ENCODE results near the gene ZMYND19.
"Not testable (repeated sequence)": the region's sequence is repeated elsewhere in the genome, so short reads cannot be mapped to it uniquely, and the experiment has no call there.

Gene ZMYND19

DNA sequence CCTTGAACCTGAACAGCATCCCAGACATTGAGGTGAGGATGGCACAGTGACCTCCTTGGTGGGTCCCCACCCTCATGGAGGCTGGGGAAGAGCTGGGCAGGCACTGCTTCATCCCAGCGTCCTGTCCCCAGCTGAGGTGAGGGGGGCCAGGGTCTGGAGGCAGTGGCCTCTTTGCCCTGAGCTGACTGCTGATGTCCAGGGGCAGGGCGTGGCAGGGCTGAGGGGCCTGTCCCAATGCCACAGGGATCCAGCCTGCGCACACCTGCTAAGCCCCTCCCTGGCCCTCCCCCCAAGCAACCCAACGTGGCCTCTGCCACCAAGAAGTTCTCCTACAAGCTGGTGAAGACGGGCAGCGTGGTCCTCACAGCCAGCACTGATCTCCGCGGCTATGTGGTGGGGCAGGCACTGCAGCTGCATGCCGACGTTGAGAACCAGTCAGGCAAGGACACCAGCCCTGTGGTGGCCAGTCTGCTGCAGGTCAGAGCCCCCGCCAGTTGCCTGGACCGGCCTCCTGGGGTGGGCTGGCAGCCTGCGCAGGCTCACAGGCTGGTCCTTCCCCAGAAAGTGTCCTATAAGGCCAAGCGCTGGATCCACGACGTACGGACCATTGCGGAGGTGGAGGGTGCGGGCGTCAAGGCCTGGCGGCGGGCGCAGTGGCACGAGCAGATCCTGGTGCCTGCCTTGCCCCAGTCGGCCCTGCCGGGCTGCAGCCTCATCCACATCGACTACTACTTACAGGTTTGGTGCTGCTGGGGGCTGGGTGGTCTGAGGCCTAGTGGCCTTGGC is 23.6 kb upstream of the ZMYND19 start:
- DNase-seq, result no peak

DNA sequence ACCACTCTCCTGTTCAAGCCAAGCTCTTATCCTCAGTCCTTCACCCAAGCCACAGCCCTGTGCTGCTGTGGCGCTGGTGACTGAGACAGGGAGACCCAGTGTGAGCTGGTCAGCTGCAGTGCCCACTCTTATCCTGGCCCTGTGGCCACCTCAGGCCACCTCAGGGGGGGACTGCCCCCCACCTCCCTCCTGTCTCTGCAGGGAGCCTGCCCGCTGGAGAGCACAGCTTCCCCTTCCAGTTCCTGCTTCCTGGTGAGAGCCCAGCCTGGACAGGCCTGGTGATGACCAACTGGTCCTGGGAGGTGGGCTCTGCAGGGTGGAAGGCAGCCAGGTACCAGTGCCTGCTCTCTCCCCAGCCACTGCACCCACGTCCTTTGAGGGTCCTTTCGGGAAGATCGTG is 22.9 kb upstream of the ZMYND19 start:
- no peak for DNase-seq

DNA sequence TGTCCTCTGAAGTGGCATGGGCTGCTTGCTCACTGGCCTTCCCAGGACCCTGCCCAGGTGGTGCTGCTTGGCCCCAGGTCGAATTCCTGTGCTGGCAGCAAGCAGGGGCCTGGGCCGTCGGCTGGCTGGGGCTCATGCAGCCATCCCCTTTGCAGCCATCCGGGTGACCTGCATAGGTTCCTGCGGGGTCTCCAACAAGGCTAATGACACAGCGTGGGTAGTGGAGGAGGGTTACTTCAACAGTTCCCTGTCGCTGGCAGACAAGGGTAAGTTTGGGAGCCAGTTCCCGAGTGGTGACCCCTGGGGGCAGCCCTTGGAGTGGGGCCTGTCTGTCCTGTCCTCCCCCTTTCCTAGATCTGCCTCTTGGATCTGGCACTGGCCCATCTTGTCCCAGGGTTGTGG is 22.4 kb upstream of the ZMYND19 start:
- DNase-seq, result no peak

DNA sequence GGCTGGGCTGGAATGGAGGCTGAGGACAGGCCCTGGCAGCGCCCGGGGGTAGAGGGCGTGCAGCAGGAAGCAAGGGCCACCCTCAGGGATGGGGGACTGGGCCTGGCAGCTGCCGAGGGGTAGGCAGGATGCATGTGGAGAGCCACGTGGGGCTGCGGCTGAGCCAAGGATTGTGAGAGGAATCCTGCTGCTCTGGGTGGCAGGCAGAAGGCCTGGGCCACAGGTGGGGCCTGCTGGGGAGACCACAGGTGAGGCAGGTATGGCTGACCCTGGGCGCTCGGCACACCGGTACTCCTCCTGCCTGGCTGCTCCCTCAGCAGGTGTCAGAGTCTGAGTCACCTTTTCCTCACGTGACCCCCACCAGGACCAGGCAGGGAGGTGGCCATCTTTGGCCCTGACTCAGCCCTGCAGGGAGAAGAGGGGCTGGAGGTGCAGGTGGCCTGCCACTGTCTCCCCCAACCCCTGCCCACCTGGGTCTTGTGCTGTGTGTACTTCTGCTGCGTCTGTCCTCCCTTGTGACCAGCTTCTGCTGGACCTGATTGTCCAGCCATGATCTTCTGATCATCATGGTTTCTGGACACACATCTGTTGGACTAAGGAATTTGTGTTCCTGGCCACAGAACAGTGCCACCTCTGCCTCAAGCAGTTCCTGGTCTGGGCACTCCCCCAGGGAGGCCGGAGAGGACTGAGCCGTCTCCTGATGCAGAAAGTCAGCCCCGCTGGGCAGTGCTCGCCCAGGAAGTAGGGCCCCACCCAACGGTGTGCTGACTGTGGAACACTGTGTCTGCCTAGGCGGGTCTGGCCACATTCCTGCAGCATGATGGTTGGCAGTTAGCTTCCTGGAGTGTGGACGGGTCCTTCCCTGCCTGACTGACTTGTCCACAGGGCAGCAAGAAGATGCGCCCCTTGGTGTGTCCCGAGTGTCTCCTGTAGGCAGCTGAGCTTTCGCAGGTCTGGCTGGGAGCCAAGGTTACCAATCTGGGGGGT is 21.6 kb upstream of the ZMYND19 start:
- DNase-seq, result no peak

DNA sequence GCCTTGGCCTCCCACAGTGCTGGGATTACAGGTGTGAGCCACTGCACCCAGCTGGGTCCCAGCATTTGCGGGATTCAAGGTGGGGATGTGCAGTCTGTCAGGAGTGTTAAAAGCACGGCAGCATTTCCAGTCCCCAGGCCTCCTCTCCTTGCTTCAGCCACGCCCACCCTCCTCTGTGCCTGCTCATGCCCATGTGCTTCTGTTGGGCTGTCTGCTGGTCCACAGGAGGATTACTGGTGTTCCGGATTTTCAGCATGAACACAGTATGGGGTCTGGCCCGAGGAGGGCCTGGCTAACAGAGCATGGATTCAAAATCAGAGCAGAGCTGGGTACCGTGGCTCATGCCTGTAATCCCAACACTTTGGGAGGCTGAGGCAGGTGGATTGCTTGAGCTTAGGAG is 20.6 kb upstream of the ZMYND19 start:
- no peak for DNase-seq

DNA sequence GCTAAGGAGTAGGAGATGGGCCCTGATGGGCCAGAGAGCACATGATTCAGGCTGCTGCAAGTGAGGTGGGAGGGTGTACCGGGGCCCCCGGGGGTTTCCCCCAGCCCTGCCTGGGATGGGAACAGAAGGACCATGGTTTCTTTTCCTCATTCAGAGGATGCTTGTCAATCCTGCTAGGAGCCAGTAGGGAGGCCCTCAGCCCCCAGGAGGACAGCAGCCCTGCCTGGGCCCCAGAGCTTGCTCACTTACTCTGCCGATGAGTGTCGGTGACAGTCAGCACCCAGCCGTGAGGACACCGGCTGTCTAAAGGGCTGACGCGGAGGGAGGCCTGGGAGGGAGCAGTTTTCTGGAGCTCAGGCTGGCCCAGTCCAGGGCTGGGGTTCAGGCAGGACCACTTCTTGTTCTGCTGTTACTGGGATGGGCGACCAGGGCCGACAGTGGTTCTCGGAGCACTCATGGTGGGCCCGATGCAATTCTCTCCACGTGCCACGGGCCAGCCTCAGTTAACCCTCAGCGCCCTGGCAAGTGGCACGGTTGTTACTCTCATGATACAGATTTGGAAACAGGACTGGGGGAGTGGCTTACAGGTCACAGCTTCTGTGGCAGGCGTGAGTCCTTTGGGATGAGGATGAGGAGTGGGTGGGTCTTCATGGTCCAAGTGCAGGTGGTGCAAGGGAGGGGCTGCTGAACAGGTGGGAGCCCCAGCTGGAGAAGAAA is 17.0 kb upstream of the ZMYND19 start:
- no peak for DNase-seq

DNA sequence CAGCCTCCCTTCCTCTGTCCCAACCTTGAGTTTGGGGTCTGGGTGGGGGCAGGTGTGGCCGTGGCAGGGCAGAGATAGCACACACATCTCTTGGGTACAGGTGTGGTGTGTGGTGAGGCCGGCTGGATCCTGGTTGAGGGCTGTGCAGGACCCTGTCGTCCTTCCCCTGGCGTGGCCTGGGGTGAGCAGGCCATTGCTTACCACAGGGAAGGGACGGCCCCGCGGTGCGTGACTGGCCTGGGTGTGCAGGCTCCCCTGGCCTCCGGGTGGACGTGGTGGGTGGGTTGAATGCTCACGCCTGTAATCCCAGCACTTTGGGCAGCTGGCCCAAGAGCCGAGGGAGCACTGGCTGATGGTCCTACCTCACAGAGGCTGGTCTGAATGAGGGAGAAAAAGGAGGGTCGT is 16.4 kb upstream of the ZMYND19 start:
- no peak for DNase-seq

DNA sequence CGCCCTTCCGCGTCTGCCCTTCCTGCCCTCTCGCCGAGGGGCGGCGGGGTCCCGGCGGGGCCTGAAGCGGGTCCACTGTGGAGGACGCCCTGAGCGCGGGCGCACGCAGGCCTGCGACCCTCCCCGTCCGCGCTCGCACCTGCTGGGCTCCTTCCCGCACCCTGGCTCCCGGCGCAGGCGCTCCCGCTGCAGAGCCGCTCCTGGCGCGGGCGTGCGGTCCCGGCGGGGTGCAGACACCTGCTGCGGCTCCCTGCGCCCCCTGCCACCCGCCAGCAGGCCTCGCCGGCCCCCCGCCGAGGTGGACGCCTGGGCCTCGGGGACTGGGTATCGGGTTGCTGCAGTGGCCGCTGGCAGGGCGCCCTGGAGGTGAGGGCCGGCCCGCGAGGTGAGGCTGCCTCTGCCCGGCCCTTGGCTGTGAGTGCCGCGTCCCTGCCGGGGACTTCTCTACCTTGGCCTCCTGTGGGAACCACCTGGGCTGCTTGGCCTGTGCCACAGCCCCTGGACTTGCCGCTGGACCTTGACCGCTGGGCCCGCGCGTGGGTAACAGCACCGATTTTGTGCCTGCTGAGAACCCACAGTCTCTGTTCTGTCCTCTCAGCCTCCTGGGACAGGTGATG is 15.8 kb upstream of the ZMYND19 start:
- DNase-seq, result no peak

DNA sequence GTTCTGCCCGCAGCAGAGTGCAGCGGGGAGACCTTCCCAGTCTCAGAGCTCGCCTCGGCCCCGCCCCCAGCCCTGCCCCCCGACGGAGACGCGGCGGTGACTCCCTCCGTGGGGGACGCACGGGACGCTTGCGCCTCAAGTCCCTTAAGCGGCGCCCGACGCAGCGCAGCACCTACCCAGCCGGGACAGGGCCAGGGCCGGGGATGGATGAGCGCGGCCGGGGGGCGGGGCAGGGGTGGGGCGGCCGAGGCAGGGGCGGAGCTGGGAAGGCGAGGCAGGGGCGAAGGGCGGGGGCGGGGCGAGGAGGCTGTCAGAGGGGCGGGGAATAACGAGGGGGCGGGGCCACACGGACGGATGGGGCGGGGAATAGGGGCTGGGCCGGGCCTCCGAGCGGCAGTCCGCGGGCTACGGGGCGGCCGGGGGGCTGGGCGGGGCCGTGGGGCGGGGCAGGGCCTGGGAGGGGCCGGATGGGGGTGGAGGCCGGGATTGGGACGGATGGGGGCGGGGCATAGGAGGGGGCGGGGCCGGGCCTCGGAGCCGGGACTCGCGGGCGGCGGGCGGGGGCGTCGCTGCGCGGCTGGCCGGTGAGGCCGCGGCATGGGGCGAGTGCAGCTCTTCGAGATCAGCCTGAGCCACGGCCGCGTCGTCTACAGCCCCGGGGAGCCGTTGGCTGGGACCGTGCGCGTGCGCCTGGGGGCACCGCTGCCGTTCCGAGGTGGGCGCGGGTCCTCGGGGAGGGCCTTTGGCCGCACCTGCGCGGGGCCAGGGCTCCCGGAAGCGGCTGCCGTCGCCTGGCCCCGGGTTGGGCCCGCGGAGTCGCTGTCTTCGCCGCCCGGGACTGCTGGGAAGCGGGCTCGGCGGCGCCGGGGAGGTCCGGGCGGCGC is 15.1 kb upstream of the ZMYND19 start, which contains the start of gene ARRDC1:
Gene ARRDC1, plus strand, starts transcription at position 566 of the 884 bp plus-strand sequence. Its CDS starts 32 bp downstream, at position 598.
- peak; percentile 94 for DNase-seq

DNA sequence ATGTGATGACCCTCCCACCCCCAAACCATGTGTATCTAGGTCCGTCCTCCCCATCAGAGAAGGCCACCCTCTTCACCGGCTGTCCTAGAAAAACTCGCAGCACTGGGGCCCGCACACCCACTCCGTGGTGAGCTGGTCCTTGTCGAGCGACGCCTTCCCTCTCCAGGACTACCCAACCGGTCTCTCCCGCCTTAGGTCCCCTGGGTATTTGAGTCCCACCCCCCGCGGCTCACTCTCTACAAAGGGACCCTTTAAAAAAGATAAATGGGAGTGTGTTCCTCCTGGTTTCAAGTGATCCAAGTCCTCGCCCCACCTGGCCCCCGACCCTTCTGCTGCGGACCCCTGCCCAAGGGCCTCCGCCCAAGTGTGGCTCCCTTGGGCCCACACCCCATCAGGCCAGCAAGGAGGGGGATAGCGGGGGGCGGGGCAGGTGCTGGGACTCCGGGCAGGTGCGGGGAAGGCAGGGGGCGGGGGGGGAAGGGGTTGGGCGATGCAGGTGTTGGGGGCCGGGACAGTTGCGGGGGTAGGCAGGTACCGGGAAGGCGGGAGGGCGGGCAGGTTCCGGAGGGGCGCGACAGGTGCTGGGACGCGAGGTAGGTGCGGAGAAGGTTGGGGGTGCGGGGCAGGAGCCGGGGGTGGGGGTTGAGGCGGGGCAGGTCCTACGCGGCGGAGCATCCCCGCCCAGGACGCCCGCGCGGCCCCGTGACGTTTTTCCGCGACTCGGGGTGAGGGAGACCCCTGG is 14.2 kb upstream of the ZMYND19 start:
- no peak for DNase-seq

DNA sequence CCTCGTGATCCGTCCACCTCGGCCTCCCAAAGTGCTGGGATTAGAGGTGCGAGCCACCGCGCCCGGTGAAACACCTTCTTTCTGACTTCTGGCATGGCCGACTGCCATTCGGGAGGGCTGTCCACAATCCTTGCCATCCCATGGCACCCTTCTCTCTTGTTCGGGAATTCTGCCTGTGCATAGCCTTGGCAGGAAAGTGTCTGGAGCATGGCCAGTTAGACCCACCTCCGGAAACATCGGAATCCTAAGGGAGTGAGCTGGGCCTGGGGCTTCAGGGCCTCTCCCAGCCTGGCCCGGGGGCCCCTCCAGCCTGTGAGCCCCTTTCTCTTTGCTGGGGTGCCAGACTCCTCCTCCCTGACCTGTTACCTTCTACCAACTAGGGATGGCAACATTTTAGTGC is 13.6 kb upstream of the ZMYND19 start:
- no peak for DNase-seq

DNA sequence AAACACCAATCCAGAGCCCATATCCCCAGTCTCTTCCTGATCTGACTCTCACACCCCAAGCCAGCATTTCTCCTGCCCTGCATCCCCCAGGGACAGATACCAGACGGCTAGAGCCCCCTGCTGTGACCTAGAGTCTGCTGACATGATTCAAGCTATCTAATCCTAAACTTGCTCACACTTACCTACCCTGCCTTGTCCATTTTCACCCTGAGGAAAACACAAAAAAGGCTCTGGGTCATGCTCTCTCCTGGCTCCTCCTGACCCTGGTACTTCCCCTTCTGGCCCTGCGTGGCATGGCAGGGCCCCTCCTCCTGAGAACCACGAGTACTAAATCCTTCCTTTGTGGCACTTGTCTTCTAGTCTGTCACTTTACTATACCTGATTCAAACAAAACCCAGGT is 12.3 kb upstream of the ZMYND19 start:
- no peak for DNase-seq

DNA sequence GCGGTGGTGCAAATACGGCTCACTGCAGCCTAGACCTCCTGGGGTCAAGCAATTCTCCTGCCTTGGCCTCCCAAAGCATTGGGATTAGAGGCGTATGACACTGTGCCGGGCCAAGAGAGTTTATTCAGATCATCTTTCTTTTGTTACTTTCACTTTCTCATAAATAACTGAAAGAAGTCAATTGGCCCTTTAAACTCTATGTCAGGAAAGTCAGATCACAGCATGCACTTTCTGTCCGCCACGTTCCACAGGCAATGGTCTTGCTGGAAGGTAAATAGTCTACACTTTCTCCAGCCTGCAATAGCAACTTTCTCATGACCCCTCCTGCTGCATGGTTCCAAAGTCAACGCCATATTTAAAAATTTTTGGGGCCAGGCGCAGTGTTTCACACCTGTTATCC is 8.6 kb upstream of the ZMYND19 start:
- no peak for DNase-seq

DNA sequence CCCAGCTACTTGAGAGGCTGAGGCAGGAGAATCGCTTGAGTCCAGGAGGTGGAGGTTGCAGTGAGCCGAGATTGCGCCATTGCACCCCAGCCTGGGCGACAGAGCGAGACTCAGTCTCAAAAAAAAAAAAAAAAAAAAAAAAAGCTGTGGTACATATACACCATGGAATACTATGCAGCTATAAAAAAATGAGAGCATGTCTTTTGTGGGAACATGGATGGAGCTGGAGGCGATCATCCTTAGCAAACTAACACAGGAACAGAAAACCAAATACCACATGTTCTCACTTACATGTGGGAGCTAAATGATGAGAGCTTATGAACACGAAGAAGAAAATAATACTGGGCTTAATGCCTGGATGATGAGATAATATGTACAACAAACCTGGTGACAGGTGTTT is 6.3 kb upstream of the ZMYND19 start:
- DNase-seq, result not testable (repeated sequence)

DNA sequence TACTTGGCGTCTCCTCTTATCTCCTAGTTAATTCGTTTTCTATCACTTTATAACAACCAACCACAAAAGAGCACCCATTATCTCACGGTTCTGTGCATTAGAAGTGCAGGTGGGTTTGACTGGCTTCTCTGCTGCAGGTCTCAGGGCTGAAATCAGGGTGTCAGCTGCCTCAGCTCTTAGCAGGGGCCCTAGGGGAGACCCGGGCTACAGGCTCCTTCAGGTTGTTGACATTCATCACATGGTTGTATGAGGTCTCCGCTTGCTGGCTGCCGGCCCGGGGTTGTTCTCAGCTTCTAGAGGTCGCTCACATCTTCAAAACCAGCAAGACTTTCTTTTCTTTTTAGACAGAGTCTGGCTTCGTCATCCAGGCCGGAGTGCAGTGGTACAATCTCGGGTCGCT is 2.9 kb upstream of the ZMYND19 start:
- DNase-seq, result no peak

DNA sequence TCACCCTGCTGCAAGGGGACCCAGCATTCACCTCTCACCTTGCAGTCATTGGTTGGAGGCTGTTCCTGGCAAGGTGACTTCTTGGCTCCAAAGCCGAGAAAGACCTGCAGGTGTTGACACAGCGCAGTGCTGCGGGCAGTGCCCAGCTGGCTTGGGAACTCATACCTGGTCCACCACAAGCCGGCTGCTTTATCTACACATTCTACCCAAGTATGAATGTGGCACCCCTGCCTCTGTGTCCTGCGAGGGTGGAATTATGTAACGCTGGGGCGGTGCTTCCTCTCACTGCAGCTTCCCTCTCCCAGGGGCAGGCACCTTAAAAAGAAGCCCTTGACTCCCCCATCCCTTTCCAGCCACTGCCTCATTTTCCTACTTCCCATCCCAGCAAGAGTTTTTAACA is 2.5 kb upstream of the ZMYND19 start:
- DNase-seq, result no peak

DNA sequence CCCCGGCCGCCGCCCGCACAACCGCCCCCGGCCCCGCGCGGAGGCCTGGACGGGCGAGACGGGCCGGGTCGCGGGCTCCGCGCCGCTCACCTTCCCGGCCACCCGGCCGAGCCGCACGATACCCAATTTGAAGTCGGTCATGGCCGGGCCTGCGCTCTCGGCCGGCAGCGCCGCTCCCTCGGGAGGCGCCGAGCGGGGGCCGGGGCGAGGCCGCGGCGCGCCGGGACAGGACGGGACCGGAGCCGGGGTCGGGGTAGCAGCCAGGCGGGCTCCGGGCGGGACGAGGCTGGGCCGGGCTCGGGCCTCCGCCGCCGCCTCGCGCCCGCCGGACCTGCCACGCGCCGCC is 216 bp downstream of the ZMYND19 start:
- DNase-seq, result no peak

DNA sequence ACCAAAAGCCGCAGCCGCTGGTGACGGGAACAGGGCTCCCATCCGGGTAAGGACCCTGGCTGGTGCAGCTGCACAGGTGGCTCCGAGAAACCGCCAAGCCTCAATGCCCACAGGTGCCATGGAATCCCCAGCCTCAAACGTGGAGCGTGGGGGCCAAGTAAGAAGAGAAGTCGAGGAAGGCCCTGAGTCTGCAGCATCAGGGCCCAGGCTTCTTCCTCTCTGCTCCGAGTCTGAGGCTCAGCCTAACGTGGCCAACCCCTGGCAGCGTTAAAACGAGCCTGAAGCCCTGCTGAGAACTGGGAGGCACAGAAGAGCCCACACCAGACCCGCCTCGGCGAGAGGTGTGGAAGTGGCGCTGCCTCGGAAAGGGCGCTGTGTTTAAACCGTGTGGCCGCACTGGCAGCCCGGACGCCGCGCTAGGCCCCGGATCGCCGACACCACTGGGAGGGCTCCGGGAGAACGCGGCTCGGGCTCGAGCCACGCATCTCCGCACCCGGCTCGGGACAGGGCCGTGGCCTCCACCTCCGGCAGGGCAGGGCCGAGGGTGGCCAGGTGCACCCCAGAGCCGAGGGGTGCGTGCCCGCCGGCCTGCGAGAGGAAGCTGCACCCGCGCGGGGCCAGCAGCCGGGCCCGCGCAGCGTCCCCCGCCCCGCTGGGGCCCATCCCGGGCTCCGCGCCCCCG is 730 bp downstream of the ZMYND19 start:
- no peak for DNase-seq

DNA sequence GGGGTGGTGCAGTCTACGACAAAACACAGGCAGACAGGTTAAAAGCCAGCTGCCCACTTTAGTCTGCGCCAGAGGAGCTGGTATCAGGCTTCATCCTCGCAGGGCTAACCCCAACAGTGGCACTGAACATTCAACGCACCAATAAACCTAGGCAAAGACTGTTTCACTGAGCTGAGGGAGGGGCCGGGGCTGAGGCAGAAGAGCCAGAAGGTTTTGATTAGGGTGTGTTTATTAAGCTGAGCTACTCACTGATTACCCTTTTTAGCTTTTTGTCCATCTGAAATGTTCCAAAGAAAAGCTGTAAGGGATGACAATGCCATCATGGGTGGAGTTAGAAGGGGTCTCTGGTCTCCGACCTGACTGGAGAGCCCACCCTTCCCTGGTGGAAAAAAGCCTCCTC is 1.4 kb downstream of the ZMYND19 start:
- DNase-seq, result no peak

DNA sequence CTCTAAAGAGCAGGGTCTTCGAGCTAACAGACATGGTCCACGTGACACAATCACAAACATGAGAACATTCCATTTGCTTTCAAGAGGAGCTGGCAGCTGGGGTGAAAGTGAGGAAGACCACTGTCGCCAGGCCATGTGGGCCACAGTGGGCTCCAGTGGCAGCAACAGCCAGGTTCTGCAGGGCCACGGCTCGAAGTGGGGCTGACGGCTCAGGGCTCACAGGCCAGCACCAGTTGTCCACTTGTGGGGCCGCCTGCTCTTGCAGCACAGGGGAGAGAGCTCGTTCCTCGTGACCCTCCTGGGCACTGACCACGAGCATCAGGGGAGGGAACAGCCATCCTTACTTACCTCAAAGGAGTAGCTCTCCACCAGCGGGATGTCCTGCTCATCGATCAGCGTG is 2.0 kb downstream of the ZMYND19 start:
- DNase-seq, result no peak

DNA sequence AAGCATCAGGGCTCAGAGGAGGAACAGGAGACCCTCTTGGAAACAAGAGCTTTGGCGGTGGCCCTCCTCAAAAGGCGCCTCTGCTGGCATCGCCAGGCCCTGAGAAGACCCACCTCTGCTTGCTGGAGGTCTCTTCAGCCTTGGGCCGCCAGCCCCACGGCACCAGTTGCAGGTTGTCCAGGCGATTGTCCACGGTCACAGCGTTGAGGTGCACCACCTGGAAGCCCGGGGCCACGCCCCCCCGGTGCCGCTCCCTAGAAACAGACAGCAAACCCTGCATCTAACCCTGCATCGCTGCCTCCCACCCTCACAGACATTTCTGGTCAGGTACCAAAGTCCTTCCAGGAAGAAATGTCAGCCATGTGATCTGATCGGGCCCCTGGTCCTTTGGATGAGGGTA is 3.5 kb downstream of the ZMYND19 start:
- DNase-seq, result no peak

Data from CD4-positive, alpha-beta T cell treated with Interleukin-17A for 1 hour (primary cell).